NCI-H524 treated with DMSO at 0.1 percent for 48 hours (cell line): ENCODE results near the gene MRI1.
"Not testable (repeated sequence)": the region's sequence is repeated elsewhere in the genome, so short reads cannot be mapped to it uniquely, and the experiment has no call there.

ENCODE experiments used
- DNase-seq: peaks from one replicate; lab custom pipeline; 2025; lab: John Stamatoyannopoulos, UW

The MRI1 gene

DNA sequence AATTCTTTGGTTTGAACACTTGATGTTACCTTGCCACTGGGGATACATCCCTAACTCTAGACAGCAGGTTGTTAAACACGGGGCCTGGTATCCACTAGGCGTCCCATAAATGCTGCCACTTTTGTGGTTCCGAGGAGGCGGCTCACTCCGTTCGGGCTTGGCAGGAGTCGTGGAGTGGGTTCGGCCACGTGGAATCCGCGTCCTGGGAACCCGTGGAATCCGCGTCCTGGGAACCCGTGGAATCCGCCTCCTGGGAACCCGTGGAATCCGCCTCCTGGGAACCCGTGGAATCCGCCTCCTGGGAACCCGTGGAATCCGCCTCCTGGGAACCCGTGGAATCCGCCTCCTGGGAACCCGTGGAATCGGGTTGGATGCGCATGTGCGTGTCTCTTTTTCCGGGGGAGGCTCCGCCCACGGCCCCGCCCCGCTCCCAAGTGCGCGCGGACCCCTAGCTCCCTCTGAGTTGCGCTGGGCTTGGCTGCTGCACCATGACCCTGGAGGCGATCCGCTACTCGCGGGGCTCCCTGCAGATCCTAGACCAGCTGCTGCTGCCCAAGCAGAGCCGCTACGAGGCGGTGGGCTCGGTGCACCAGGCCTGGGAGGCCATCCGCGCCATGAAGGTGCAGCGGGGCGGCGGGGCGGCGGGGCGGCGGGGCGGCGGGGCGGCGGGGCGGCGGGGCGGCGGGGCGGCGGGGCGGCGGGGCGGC lies at the start of gene MRI1:
Gene MRI1 (plus strand): TSS at position 422 of the 707 bp plus-strand sequence. CDS start 67 bp downstream, at position 489.
- no peak for DNase-seq

DNA sequence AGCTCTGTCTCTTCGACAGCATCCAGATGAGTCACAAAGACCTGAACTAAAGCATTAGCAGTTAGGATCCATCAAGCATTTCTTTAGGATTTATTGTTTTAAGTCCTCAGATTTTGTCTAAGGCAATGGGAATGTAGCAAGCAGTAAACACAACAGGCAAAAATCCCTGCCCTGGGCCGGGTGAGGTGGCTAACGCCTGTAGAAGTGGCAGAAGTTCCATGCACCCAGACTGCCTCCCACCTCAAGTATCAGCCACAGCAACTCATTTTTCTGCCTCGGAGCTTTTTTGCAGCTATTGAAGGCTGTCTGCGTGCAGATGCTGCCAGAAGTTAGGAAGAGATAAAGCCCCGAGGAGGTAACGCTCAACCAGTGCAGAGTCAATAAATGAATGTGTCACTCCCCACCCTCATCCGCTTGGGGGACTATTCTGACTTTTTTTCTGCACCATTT lies 47.1 kb upstream of the MRI1 start:
- no peak for DNase-seq

DNA sequence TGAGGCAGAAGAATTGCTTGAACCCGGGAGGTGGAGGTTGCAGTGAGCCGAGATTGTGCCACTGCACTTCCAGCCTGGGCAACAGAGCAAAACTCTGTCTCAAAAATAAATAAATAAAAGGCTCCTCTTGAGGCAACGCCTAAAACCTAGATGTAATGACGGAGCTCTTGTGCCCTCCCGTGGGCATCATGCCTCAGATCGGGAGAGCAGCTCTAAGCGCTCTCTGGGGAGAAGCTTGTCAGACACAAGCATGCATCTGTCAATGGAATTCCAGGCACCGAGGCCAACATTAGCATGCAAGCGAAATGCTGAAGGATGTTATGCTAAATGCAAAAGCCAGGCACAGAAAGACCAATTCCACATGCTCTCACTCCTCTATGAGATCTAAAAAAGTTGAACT lies 45.6 kb upstream of the MRI1 start:
- peak; percentile 85 for DNase-seq

DNA sequence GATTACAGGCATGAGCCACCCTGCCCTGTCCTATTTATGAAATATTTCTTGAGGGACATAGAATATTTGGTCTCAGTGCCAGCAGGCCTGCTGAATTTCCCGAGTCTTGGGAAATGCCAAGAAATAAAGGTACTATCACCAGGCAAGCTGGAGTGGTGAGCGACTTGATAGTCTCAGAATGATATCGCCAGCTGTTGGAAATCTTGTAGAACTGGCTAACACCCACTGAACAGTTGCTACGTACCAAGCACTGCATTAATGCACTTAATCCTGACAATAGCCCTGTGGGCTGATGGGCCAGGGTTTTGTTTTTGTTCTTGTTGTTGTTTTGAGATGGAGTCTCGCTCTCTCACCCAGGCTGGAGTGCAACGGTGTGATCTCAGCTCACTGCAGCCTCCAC lies 42.2 kb upstream of the MRI1 start:
- no peak for DNase-seq

DNA sequence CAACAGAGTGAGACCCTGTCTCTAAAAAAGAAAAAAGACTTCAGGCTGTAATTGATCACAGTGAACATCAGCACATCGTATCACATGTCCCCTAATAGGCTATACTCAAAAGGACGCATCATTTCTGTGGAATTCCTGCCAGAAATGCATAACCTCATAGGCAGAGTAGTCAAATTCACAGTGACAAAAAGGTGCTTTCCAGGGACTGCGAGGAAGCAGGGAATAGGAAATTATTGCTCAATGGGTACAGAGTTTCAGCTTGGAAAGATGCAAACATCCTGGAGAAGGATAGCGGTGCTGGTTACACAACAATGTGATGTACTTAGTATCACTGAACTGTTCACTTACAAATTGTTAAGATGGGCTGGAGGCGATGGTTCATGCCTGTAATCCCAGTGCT lies 41.1 kb upstream of the MRI1 start:
- no peak for DNase-seq

DNA sequence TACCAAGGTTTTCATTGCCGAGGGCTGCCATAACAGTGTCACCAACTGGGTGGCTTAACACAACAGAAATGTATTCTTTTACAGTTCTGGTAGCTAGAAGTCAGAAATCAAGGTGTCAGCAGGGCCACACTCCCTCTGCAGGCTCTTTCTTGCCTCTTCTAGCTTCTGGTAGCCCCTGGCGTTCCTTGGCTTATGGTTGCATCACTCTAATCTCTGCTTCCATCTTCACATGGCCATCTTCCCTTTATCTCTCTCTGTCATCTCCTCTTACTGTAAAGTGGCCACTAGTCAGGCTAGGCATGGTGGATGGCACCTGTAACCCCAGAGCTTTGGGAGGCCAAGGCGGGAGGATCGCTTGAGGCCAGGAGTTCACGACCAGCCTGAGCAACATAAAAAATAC lies 38.0 kb upstream of the MRI1 start:
- DNase-seq, result no peak

DNA sequence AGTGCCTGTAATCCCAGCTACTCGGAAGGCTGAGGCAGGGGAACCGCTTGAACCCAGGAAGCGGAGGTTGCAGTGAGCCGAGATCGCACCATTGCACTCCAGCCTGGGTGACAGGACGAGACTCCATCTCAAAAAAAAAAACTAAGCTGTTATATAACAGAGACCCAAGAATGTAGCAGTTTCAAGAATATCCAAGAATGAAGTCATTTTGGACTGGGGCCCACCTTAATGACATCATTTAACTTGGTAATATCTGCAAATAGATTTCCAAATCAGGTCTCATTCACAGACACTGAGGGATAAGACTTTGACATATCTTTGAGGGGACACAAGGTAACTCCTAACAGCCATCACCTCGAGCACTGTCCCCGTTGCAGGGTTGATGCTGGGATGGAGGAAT lies 36.5 kb upstream of the MRI1 start:
- no peak for DNase-seq

DNA sequence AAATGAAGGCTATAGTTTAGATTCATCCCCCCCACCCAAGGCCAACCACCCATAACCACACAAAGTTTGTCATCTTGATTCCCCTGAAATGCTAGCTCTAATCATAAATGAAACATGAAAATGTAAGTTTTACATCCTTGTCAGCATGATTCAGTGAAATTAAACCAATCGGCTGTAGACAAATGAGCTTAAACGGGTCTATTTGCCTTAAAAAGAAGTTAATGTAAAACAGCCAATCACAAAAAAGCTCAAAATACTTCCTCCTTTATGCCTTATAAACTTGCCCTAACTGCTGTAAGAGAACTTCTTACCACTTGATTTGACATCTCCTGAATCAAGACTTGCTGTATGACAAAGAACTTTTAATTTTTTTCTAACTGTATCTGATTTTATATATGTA lies 34.5 kb upstream of the MRI1 start:
- DNase-seq, result no peak

DNA sequence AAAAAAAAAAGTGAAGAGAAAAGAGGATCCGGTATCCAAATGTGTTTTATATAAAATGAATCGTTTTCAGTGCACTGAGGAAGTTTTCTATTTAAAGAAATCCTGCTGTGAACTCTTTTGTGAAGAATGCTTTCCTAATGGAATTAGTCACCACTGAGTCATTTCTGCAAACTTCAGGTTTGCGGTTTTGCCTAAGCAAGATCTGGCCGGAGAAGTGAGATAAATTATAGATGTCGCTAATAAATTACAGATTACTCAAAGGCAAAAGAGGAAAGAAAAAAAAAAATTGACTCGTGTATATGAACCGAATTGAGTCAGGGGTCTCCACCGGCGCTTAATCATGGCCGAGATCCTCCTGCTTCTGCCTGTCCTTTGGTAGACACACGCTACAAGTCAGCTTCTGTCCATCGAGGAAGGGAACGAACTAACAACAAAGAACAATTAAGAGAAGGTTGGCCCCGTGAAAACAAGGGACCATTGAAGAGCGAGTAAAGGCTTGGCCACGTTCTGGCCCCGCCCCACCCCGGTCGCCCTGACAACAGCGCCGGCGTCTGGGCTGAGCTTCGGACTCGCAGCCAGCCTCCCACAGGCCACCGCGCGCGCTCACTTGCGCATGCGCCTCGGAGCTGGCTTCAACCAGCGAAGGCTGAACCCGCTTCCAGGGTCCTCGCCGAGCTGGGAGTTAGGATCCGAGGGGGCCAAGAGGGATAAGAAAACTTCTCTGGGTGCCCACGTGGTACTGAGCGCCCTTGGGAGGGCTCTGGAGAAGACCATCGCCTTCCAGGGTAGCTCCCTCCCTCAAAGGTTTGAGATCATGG lies 33.0 kb upstream of the MRI1 start:
- DNase-seq, result peak; percentile 74

DNA sequence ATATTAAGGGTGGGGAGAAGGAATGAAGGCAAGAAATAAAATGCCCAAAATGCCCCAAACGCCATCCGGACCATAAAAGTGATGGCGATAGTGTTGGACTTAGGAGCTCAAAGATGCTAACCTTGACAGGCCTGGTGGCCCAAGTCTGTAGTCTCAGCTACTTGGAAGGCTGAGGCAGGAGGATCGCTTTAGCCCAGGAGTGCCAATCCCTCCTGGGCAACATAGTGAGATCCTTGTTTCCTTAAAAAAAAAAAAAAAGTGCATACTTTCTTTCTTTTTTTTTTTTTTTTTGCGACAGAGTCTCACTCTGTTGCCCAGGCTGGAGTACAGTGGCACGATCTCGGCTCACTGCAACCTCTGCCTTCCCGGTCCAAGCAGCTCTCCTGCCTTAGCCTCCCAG lies 32.0 kb upstream of the MRI1 start:
- no peak for DNase-seq

DNA sequence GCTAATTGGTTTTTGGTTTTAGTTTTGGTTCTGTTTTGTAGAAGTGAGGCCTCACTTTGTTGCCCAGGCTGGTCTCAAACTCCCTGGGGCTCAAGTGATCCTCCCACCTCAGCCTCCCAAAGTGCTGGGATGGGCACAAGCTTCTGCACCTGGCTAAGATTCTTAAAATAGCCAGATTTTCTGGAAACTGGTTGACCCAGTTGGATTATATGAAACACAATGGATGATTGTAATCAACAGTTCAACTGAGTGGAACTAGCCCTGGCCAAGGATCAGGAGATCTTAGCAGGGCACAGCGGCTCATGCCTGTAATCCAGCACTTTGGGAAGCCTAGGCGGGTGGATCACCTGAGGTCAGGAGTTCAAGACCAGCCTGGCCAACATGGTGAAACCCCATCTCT lies 29.6 kb upstream of the MRI1 start:
- DNase-seq, result no peak

DNA sequence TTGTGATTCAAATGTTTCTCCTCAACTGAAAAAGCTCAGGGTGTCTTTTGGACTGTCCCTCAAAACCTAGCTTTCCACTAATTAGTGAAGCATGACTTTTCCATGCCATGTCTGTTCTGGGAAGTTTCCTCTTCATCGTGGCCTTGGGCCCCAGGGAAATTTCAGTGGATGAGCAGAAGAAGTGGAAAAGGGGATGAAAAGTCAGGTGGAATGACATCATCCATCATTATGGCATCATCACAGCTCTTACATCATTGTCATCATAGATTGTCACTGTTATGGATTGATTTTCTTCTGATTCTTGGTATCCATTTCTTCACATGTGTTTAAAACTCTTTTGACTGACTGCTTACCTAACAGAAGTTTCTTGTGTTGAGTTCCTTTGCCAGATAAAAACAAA lies 26.2 kb upstream of the MRI1 start:
- no peak for DNase-seq

DNA sequence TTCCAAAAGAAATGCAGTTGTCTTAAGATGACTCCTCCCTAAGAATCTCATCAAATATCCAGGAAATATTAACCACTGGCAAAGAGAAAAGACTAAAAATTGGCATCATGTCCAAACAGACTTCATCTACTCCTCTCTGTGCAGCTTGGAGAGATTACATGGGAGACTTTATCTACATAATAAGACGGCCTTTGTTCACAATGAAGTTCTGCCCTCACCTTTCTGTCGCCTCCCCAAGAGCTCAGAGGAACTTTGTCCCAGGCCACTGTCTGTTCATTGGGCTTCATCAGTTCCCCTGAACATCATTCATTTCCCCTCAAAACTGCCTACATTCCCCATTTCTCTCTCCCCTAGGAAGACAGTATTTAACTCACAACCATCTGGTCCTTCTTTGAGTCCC lies 22.4 kb upstream of the MRI1 start:
- DNase-seq, result no peak

DNA sequence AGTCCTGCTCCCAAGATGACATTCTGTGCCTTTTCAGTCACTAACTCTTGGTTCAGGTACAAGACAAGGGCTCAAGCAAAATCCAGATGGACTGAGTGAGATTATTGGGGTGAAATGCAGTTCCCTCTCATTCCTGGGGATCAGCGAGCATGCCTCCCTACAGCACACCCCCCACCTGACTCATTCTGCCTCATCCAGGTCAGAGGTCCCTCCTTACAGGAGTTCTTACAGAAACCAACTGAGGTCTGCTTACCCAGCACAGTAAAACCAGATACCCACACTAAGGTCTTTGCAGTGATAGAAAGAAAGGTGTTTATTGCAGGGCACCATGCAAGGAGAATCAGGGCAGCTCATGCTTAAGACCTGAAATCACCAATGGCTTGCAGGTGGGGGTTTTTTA lies 21.6 kb upstream of the MRI1 start:
- no peak for DNase-seq

DNA sequence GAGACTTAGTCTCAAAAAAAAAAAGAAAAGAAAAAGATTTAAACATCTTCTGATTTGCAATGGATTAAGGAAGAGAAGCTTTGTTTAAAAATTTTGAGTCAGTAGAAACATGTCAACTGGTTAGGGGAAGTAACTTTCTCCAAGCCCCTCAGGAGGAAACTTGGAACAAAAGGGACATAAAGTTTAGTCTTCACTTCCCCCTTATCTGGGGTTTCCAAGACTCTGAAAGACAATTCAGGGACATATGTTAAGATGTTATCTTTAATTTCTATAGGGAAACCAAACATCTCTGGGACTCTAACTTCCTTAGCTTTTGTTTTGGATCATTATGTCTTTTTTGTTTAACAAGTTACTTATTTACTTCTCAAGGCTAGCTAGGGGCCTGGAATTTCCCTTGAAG lies 20.1 kb upstream of the MRI1 start:
- DNase-seq, result no peak

DNA sequence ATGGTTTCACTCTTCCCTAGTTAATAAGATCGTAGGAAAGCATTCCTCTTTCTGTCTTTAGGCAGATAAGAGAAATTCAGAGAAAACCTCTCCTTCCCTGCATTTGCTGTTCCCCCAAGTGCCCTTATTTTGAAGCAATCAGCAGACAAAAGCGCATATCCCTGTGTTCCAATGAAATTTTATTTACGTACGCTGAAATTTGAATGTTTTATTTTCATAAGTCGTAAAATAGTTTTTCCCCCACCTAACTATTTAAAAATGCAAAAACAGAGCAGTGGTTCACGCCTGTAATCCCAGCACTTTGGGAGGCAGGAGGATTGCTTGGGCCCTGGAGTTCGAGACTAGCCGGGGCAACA lies 17.2 kb upstream of the MRI1 start:
- no peak for DNase-seq

DNA sequence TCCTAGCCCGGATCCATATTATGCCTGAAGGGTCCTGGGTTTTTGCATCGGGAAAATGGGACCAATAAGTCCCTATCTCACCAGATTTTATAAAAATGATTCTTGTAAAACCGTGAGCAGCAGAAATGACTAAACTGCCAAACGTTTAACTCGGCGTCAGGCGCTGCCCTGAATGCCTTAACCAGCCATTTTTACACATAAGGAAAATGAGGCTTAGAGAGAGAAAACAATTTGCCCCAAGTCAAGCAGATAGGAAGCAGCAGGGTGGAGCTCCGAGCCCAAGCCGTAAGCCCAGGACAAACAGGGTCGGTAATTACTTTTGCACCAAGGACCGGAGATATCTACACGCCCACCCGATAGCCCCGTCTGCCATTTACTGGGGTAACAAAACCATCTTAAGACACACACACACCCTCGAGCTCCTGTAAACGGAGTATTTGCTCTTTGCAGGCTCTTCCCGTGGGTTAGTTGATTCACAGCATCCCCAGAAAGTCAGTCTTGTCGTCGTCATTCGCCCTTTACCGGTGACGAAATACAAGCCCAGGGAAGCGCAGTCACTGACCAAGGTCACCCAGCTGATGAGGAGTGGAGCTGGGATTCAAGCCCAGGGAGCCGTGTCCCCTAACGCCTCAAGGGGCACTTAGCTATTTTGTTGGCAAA lies 16.0 kb upstream of the MRI1 start:
- no peak for DNase-seq

DNA sequence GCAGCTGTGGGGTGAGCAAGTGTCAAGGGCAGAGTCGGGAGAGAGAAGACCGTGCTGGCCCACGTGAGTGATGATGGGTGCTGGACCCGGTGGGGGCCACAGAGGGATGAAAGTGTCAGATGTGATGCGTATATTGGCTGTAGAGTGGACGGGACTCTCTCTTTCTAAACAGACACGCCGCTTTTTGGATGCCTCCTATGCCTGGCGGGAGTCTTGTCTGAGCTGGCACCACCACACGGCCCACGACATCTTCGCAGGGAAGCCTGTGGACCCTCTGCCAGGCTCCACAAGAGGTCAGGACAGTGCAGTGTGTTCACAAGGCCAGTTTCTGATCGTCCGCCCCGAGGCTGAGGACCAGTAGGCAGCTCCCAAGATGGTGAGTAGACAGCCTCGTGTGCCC lies 12.9 kb upstream of the MRI1 start:
- no peak for DNase-seq

DNA sequence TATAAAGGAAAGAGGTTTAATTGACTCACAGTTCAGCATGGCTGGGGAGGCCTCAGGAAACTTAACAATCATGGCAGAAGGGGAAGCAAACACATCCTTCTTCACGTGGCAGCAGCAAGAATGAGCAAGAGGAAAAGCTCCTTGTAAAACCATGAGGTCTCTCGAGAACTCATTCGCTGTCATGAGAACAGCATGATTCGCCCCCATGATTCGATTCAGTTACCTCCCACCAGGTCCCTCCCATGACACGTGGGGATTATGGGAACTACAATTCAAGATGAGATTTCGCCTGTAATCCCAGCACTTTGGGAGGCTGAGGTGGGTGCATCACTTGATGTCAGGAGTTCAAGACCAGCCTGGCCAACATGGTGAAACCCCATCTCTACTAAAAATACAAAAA lies 10.7 kb upstream of the MRI1 start:
- not testable (repeated sequence) for DNase-seq

DNA sequence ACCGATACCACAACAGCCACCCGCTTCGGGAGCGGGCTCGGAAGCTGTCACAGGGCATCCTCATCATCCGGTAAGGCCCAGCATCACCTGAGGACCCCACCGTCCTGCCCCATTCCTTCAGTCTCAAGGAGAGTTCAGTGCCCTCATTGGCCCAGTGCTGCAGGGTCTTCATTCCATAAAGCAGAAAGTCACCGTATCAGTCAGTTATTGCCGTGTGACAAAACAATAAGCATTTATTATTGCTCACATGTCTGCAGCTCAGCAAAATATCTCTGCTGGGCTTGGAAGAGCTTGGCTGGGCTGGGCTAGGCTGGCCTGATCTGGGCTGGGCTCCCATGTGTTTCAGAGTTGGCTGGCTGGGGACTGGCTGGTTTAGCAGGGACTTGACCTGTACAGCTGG lies 8.1 kb upstream of the MRI1 start:
- DNase-seq, result no peak

DNA sequence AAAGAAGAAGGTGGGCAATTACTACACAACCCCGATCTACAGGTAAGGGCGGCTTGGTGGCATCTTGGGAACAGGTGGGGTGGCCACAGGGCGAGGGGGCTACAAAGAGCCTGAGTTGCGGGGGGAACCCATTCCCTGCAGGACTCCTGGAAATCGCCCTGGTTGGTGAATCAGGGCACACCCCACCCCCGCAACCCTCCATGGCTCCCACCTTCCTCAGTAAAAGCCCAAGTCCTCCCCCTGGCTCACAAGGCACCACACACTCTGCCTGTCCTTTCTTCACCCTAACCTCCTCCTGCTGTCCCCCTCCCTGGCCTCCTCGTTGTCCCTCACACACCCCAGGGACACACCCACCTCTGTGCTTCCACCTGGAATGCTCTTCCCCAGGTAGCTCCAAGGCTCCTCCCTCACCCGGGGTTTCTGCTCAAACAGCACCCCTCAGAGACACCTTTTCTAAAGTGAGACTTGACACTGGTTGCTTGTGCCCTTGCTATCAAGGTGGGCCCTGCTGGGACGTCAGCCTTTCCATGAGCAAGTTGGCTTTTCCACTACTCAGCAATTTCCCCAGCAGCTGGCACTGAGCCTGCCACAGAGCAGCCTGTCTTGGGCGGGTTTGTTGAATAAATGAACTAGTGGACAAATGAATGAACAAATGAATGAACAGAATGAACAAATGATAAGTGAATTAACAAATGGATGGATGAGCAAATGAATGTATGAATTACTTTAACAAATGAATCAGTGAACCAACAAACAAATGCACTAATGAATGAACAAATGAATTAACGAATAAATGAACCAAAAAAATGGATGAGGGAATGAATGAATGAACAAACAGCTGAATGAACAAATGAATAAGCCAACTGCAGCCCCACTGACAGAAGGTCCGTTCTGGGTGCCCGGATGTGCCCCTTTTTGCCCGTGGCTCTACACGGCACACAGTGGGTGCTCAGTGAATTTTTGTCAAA lies 6.2 kb upstream of the MRI1 start:
- no peak for DNase-seq

DNA sequence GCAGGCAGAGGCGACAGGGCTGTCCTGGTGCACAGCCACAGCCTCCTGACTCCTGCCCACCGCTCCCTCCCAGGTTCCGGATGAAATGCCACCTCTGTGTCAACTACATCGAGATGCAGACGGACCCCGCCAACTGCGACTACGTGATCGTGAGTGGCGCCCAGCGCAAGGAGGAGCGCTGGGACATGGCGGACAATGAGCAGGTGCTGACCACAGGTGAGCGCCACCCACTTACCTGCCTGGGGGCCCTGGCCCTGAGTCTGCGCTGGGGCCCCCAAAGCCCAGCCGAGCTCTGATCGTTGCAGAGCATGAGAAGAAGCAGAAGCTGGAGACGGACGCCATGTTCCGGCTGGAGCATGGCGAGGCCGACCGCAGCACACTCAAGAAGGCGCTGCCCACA lies 5.5 kb upstream of the MRI1 start:
- DNase-seq, result no peak
